G401 (cell line): ENCODE data around the gene ZNF770. TPM values are rescaled to one million over a fixed set of nuclear protein-coding genes. Genes with fewer than 3 reads are reported as not detected.
"Not testable (repeated sequence)": the region's sequence is repeated elsewhere in the genome, so short reads cannot be mapped to it uniquely, and the experiment has no call there.

Experiments used
- DNase-seq: peaks from one replicate; pipeline ENCODE4 v3.0.0-alpha.2; 2015; ENCODE audit warnings: low spot score
- in situ Hi-C: cut with HindIII; loops from 2 replicates; pipeline ENCODE4 v1.10.0; 2016; ENCODE audit warnings: low sequenced_read_pairs, mixed read lengths
- total RNA-seq: library from RNA; depleted of rRNA; stranded (reverse); fragments of >200 nt; shearing (Covaris generic); gene quantifications from 2 replicates; pipeline ENCODE4 v1.2.3, GENCODE V29; 2014

Gene ZNF770
- total RNA-seq, 1 experiment from 2014 or later, result 97.1 TPM

DNA sequence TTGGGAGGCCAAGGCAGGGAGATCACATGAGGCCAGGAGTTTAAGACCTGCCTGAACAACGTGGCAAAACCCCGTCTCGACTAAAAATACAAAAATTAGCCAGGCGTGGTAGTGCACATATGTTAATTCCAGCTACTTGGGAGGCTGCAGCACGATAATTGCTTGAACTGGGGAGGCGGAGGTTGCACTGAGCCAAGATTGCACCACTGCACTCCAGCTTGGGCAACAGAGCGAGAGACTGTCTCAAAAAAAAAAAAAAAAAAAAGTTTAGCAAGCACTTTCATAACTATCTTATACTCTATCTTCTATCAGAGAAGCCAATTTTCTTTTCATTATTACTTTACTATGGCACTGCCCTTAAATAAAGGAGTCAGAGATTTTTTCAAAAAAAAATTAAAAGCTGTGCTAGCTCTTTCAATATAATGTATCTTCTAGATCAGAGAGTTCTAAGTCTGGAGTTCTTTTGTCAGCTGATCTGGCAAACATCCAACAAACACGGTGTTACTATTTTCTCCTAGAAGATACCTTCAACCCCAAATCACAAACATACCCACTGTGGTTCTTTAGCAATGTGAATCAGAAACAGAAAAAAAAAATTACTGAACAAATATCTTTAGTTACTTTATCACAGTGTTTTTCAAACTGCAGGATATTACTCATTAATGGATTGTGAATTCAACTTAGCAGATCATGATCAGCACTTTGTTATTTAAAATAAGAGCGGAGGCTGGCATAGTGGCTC, 3.0 kb downstream of the ZNF770 start:
- no peak for DNase-seq
- in situ Hi-C loops, result no loop called here

DNA sequence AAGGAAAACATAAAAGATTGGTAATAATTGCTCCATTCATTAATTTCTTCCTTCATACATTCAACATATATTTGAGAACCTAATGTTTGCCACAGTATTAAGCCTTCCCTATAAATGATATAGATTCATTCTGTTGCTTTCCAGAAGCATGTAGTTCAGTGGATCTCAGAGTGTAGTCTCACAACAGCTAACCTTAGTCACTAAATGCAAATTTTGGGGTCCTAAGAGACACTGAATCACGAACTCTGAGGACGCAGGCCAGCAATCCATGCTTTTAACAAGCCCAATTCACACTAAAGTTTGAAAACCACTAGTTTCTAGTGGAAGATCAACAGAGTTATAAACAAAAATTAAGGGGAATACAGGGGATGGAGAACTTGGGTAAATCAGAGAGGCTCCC, 11.3 kb downstream of the ZNF770 start:
- in situ Hi-C loops, result no loop called here
- DNase-seq, result no peak

DNA sequence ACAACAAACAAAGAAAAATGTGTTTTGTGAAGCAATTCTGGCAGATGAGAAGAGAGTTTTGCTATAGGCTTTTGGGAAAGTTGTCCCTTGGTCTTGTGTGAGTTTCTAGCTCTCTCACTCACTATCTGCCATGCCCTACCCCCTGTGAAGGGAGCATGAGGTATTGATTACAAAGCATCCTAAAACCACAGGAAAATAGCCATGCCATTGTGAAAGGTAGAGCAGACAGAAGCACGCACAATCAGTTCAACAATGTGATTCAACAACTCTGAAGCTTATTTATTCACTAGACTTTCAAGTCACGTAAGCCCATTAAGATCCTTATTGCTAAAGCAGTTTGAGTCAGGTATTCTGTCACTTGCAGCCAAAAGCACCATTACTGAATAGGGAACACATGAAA, 12.0 kb downstream of the ZNF770 start:
- in situ Hi-C loops, result no loop called here
- no peak for DNase-seq

DNA sequence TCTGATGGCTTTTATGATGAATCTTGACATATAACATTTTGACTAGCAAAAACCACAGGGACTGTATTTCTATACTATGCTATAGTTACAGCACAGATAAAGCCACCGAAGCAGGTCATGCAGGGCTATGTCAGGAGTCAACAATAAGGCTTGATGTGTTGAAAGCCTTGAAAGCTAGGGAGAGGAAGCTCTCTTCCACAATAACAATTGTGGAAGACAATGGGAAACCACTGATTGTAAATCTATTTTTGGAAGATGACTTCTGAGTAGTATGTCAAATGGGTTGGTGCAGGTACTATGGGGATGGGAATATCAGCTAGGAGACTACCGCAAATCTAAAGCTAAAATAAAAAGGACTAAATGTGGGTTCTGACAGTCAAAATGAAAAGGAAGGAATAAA, 14.6 kb downstream of the ZNF770 start:
- in situ Hi-C loops, result no loop called here
- DNase-seq, result no peak

DNA sequence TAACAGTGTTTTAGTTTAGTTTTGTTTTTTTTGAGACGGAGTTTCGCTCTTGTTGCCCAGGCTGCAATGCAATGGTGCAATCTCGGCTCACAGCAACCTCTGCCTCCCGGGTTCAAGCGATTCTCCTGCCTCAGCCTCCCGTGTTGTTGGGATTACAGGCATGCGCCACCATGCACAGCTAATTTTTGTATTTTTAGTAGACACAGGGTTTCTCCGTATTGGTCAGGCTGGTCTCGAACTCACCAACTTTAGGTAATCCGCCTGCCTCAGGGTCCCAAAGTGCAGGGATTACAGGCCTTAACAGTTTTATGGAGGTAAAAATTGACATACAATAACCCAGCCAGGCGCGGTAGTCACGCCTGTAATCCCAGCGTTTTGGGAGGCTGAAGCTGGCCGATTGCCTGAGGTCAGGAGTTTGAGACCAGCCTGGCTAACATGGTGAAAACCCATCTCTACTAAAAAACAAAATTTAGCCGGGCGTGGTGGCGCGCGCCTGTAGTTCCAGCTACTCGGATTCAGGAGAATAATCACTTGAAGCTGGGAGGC, 17.9 kb downstream of the ZNF770 start:
- in situ Hi-C loops, DNase-seq: not testable (repeated sequence)

DNA sequence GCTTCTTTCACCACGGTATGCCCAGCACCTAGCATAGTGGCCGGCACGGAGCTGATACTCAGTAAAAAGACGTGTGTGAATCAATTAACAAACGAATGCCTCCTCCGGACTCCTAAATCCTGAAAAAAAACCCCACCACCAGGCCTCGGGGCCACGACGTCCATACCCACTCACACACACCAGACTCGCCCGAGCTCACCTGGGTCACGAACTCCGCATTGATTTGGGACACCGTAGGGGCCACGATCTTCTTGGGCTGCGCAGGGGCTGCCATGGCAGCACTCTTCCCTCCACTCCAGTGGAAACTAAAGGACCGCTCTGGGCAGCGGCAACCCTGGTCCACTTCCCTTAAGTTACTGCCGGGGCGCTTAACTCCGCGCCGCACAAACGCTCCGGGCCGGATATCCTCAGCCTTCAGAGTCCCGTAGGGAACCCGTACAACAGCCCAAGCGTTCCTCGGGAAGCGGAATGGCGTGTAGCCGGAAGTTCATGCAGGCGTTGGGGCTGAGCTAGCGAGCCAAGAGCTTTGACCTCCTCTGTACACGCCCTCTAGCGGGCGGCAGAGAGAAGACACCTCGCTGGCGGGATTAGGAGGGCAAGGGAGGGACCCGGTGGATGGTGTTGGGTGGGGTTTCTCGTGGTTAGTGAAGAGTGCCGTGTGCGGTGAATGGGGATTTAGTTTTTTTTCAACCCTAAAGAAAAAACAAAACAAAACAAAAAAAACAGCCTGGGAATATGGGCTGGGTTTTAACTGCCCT, 18.6 kb downstream of the ZNF770 start, which contains the start of gene AQR:
AQR (minus strand) TSS at position 403 of the 758 bp plus-strand sequence; CDS start at position 274, 129 bp downstream.
- in situ Hi-C loops, result no loop called here
- DNase-seq, result peak; percentile 99

DNA sequence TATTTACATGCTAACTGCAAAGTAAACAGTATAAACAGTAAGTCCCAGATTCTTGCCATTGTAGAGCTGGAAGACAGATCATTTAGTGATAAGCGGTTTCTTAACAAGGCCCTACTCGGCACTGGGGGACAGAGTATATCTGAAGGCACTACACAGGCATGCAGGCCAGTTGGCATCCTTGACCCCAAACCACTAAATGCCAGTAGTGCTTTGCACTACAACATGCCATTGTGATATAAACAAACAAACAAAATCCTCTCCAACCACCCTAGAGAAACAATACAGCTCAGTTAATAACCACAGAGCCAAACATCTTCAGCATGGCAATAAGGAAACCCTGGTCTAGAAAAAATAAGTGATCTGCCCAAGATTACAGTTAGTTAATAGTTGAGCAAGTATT, 23.8 kb downstream of the ZNF770 start:
- no peak for DNase-seq
- in situ Hi-C loops, result no loop called here

DNA sequence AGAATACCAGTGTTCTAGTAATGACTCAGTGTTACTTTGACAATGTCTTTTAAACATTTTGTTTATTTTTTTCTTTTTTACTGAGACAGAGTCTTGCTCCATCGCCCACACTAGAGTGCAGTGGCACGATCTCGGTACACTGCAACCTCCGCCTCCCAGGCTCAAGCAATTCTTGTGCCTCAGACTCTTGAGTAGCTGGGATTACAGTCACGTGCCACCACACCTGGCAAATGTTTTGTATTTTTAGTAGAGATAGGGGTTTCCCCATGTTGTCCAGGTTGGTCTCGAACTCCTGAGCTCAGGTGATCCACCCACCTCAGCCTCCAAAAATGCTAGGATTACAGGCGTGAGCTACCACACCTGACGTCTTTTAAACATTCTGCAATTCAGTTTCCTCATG, 34.2 kb downstream of the ZNF770 start:
- no peak for DNase-seq
- in situ Hi-C loops, result no loop called here

DNA sequence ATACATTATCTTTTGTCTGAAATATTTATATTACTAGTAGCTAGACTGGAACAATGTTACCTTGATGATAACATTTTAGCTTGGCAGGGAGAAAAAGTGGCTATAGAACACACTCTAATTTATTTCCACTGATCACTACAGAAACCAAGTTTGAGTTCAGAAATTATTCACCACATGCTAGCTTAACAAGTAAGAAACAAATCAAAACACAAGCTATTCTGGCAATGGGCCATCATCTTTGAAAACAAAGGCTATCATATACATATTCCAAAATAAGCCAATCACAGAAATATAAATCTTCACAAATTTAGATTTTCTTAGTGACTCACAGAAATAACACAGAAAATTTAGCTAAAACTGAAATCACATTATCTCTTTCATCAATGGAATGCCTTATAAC, 35.6 kb downstream of the ZNF770 start:
- DNase-seq, result no peak
- in situ Hi-C loops, result no loop called here

DNA sequence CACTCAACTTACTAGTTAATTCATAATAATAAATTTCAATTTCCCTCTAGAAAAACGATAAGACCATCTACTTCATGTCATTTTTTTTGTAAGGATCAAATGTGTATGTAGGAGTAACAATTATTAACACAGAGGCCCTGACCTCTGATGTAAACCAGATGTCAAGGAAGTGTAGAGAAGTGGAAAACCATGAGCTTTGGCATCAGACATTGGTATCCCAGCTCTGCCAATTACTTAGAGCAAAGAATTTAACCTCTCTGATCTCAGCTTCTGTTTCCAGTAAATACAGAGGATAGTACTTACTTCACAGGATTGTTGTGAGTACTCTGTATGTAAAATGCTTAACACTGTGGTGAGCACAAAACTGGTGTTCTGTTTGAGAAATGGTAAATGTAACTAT, 36.1 kb downstream of the ZNF770 start:
- in situ Hi-C loops, result no loop called here
- DNase-seq, result no peak

DNA sequence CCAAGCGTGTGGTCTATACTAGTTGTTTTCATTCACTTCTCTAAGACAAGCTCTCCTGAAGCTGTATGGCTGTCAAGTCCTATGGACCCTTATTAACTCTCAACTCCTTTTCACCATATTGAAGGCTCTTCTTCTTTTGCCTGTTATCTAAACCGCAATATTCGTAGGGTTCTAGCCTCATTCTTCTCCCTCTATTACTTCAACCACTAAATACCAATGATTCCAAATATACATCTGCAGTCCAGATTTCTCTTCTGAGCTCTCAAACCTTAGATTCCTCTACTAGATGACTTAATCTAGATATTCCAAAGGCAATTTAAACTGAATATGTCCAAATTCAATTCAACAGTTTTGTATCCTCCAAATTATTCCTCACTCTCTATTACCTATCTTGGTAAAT, 43.2 kb downstream of the ZNF770 start:
- DNase-seq, result no peak
- in situ Hi-C loops, result no loop called here

DNA sequence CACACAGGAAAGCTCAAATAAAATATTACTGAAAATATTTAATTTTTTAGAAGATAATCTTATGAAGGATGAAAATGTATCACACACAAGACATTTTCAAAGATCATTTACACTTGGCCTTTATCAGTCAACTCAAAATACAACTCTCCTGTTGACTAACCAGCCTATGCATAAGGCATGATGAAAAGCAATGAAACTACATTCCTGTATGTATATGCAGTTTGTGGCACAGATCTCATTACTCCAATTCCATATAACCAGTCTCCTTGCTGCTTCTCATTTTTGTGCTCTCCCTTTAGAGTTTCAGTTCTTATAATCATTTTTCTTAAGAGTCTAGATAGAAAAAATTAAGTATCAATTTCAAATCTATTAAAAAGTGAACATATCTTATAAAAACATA, 44.4 kb downstream of the ZNF770 start:
- DNase-seq, result no peak
- in situ Hi-C loops, result no loop called here

DNA sequence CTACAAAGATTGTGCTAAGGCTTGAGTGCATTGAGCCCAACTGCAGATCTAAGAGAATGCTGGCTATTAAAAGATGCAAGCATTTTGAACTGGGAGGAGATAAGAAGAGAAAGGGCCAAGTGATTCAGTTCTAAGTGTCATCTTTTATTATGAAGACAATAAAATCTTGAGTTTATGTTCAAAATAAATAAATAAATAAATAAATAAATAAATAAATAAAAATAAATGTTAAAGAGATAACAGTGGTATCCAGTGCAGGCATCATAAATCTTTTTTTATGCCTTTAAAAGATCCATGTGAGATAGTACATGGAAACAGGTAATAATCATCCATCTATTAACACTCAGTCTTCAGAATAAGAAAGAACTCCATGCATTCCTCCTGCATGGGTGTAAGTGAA, 44.8 kb downstream of the ZNF770 start:
- DNase-seq, in situ Hi-C loops: not testable (repeated sequence)

DNA sequence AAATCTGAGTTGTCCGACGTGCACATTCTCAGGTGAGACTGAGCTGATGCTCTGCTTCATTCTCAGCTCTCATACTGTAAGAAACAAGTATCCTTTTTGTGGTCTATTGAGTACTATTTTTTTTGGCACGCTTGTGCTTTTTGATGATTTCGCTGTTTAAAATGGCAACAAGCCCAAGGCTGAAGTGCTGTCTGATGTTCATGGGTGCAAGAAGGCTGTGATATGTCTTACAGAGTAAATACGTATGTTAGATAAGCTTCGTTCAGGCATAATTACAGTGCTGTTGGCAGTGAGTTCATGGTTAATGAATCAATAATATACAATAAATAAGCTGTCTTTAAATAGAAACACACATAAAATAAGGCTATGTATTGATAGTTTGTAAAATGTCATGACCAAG, 45.7 kb downstream of the ZNF770 start:
- in situ Hi-C loops, result no loop called here

DNA sequence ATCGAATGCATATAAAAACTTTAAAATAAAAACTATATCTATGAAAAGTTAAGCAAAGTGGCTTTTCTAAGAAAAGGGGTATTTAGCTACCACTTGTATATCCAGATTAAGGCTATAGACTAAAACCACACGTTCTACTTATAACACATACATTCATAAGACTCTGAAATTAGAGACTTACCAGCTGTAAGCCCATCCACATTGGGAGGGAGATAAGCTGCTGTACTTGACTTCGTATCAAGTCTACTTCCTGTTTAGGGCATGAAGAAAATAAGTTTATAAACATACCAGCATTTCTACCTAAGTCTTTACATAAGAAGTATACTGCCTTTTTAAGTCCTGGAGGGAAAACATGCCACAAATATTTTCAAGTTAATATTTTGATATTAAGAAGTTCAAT, 46.3 kb downstream of the ZNF770 start:
- no peak for DNase-seq
- in situ Hi-C loops, result no loop called here

More for the DNA sequence above, 45.7 kb downstream of the ZNF770 start:
- DNase-seq, result no peak

DNA sequence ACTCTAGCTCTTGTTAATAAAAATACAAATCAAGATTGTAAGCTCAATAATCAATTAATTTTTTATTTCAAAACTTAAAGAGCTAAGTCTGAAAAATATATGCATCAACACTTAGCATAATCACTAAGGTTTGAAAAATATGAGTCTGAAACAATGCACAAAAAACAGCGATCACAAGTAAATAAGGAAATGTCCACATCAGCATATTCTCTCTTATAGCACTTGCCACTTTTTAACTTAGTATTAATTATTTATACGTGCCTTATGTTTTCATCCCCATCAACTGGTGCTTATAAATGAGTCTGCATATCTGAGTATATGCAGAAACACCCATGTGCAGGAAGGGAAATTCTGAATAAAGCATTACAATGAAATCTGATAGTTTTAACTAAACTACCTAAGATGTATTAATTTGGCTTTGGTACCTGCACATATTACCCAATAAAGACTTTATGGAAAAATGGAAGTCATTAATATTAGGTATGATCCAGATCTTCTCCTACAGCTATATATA, 46.8 kb downstream of the ZNF770 start:
- no peak for DNase-seq
- in situ Hi-C loops, result no loop called here

DNA sequence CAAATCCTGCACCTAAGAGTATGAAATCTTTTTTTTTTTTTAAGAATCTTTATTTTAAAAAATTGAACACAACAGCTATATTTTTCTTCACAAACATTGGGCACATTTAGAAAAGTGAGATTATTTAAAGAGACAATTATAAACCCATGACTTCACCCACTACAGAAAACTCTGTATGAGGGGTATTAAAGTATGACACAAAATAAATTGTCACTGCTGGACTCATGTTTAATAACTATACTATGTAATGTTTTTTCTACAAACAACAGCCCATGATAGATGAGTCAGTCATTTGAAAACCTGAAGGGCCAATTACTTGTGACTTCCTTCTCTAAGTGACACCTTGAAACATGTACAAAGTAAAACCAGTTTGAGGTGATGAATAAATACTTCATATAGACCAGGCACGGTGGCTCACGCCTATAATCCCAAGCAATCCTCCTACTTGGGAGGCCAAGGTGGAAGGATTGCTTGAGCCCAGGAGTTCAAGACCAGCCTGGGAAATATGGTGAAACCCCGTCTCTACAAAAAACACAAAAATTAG, 54.6 kb downstream of the ZNF770 start:
- in situ Hi-C loops, result no loop called here
- no peak for DNase-seq

DNA sequence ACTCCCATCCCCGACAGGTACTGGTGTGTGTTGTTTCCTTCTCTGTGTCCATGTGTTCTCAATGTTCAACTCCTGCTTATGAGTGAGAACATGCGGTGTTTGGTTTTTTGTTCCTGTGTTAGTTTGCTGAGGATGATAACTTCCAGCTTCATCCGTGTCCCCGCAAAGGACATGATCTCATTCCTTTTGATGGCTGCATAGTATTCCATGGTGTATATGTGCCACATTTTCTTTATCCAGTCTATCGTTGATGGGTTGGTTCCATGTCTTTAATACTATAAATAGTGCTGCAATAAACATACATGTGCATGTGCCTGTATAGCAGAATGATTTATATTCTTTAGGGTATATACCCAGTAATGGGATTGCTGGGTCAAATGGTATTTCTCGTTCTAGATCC, 59.7 kb downstream of the ZNF770 start:
- in situ Hi-C loops, DNase-seq: not testable (repeated sequence)
